ENCODE data around the gene C11orf52.

GRCh38 chr11:111942829-111943228 lies 24.1 kb downstream of the C11orf52 start:
- TF ChIP-seq CTCF (IDR thresholded peaks at IDR 0.05; ENCODE audit: low read depth, low read length, missing input control) (no peak), YY1 (IDR thresholded peaks at IDR 0.05) (no peak), SP1 (IDR thresholded peaks at IDR 0.05) (no peak), RAD21 (IDR thresholded peaks at IDR 0.05) (no peak), JUND (IDR thresholded peaks at IDR 0.05) (no peak), GABPA (IDR thresholded peaks at IDR 0.05 in 1 of 2, conservative IDR thresholded peaks at IDR 0.05 in 1 of 2) (no peak)
